Thoracic aorta (tissue), 2 donors: ENCODE results near the gene SHKBP1. TPM values are rescaled to one million over a fixed set of nuclear protein-coding genes. Genes with fewer than 3 reads are reported as not detected.

ENCODE experiments used
- ATAC-seq: fragments of 150-250 bp; one replicate; pipeline ENCODE4 v1.8.0; 2017; ENCODE audit warnings: low read depth; ENCODE audit not compliant: insufficient number of reproducible peaks, low FRiP score
- DNase-seq: peaks from one replicate; pipeline ENCODE4 v3.0.0-alpha.2; 2020; ENCODE audit warnings: low spot score
- H3K27ac ChIP-seq, 2 donors: fragments of 200-600 bp; sonication (generic); 1 replicate in 1 of 2; 2 replicates in 1 of 2; pipeline ENCODE4 v1.5.1; 2016; ENCODE audit warnings: mild to moderate bottlenecking in 2 of 2, moderate library complexity in 2 of 2
- H3K27me3 ChIP-seq: fragments of 200-600 bp; sonication (generic); replicated peaks from 2 replicates; pipeline ENCODE4 v1.6.0; 2016; ENCODE audit warnings: mild to moderate bottlenecking; ENCODE audit not compliant: insufficient read depth
- H3K36me3 ChIP-seq: fragments of 200-600 bp; sonication (generic); one replicate; pipeline ENCODE4 v1.5.1; 2016
- H3K4me1 ChIP-seq, 2 donors: fragments of 200-600 bp; sonication (generic); 1 replicate in 1 of 2; 2 replicates in 1 of 2; pipeline versions ENCODE4 v1.5.1 to v1.6.0; 2016; ENCODE audit warnings: low read depth in 2 of 2, mild to moderate bottlenecking in 1 of 2; ENCODE audit not compliant: control insufficient read depth in 1 of 2
- H3K4me3 ChIP-seq: fragments of 200-600 bp; sonication (generic); 2 replicates; pipeline ENCODE4 v1.5.1; 2016; ENCODE audit warnings: mild to moderate bottlenecking
- H3K9me3 ChIP-seq: fragments of 200-600 bp; sonication (generic); 2 replicates; pipeline ENCODE4 v1.5.1; 2016
- total RNA-seq, 2 donors: library from RNA; depleted of rRNA; stranded (reverse); fragments of >200 nt; gene quantifications; one replicate each; pipeline versions ENCODE4 v1.1.0 to v1.2.3, GENCODE V29; 2016
- TF ChIP-seq, protein P1 (sequence below): fragments of 200-600 bp; sonication (generic); IDR thresholded peaks from one replicate; pipeline ENCODE4 v1.5.1; 2019; ENCODE audit warnings: antibody characterized with exemption

Gene SHKBP1
- total RNA-seq, 2 donors from 2014 or later, result 36.0 to 78.4 TPM

DNA sequence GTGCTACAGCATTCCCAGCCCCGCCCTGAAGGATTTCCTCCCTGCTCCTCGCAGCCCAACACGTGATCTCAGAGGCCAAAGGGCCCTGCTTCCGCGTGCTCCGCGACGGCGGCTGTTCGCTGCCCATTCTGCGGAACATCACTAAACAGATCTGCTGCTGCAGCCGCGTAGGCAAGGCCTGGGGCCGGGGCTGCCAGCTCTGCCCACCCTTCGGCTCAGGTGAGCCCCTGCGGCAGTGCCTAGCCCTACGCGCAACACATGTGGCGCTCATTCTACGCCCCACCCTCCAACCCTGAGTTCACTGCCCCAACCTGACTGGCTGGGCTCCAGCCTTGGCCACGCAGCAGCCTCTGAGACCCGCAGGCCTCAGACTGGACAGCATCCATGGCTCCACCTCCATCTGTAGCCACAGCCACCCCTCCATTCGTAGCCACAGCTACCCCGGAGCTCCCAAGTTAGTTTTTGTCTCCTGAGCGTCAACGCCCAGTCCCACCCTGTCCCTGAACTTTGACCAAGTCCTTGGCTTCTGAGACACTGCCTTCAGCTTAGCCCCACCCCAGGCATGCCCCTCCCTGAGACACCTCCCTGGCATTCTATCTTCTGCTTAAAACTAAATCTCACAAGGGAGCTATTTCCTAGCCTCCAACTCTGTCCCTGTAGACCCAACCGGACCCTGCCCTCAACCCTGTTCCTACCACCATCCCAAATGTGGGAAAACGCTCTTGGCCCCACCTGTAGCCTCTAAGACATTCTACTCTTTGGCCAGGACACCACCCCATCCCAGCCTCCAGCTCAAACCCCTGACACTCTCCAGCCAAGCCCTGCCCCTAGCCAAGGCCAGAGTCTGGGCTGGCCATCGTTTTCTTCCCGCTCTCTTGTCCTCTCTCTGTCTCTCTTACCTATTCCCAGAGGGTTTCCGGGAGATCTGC, 30.9 kb downstream of the SHKBP1 start:
- Histone ChIP-seq H3K27ac (no peak overlapping the region), H3K27me3 (no peaks in the 10 kb centered on the region), H3K36me3 (no peaks in the 10 kb centered on the region), H3K4me3 (no peak overlapping the region), H3K4me1 (peaks cover 17 to 53% of the 10 kb centered on the region in 2 donors), H3K9me3 (no peaks in the 10 kb centered on the region)
- TF ChIP-seq, protein P1, sequence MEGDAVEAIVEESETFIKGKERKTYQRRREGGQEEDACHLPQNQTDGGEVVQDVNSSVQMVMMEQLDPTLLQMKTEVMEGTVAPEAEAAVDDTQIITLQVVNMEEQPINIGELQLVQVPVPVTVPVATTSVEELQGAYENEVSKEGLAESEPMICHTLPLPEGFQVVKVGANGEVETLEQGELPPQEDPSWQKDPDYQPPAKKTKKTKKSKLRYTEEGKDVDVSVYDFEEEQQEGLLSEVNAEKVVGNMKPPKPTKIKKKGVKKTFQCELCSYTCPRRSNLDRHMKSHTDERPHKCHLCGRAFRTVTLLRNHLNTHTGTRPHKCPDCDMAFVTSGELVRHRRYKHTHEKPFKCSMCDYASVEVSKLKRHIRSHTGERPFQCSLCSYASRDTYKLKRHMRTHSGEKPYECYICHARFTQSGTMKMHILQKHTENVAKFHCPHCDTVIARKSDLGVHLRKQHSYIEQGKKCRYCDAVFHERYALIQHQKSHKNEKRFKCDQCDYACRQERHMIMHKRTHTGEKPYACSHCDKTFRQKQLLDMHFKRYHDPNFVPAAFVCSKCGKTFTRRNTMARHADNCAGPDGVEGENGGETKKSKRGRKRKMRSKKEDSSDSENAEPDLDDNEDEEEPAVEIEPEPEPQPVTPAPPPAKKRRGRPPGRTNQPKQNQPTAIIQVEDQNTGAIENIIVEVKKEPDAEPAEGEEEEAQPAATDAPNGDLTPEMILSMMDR, result no peak
- no peak for ATAC-seq
- DNase-seq, result no peak

DNA sequence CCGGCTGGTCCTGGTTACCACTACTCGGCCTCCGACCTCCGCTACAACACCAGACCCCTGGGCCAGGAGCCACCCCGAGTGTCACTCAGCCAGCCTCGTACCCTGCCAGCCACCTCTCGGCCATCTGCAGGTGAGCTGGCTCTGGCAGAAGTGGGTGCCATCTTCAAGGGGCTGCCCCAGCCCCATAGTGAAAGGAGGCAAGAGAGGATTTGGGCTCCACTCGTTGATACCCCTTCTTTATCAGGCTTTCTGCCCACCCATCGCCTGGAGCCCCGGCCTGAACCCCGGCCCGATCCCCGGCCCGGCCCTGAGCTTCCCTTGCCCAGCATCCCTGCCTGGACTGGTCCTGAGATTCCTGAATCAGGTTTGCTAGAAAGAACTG, 31.6 kb downstream of the SHKBP1 start:
- ATAC-seq, result no peak
- Histone ChIP-seq H3K4me3 (no peak overlapping the region), H3K27me3 (no peaks in the 10 kb centered on the region), H3K36me3 (peaks cover 4% of the 10 kb centered on the region), H3K4me1 (peaks cover 11 to 47% of the 10 kb centered on the region in 2 donors), H3K9me3 (no peaks in the 10 kb centered on the region), H3K27ac (no peak overlapping the region)
- TF ChIP-seq, protein P1, result no peak
- DNase-seq, result no peak

DNA sequence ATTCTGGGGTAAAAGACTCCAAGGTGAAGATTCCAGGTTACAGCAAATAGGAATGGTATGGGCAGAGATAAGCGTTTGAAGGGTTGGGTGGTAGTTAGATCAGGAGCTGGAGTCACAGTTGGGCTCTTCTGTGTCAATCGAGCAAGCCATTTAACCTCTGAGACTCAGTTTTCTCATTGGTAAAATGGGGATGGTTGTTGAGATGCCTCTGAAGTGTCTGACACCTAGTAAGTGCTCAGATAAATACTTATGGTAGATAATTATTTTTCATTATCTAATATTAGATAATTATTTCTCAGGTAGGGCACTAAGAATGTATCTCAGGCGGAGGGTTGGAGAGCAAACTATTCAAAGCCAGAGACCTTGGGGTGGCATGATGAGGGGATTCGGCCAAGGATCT, 32.3 kb downstream of the SHKBP1 start:
- H3K4me1 ChIP-seq, result peaks cover 10 to 45% of the 10 kb centered on the region in 2 donors
- H3K36me3 ChIP-seq, result peaks cover 4% of the 10 kb centered on the region
- ATAC-seq (no peak), DNase-seq (no peak)
- H3K27ac ChIP-seq, result no peak overlapping the region
- TF ChIP-seq, protein P1, result no peak
- no peaks in the 10 kb centered on the region for H3K27me3 ChIP-seq
- H3K4me3 ChIP-seq, result no peak overlapping the region
- H3K9me3 ChIP-seq, result no peaks in the 10 kb centered on the region

DNA sequence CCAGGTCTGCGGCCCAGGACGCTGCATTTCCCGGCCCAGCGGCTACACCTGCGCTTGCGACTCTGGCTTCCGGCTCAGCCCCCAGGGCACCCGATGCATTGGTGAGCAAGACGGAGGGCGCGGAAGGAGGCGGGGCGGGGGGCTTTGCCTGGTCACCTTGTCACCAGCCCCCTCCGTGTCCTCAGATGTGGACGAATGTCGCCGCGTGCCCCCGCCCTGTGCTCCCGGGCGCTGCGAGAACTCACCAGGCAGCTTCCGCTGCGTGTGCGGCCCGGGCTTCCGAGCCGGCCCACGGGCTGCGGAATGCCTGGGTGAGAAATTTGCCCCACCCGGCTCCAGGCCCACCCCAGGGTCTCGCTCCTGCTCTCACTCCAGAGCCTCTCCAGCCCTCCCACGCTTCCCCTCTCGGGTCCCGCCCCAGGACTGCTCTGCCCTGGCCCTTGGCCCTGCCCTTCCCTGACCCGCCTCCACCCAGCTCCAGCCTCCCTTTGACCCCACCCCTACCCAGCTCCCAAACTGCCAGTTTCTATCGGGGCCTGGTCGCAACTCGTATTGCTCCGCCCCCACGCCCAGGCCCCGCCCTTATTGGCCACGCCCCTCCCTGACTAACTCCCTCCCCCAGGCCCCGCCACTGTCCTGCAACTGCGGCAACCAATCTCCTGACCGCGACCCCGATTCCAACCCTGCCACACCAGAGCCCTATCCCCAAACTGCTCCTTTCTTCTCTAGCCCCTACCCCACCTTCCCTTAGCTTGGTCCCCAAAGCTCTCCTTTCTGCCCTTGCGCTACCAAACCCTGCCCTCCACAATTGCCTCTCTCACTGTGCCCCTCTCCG, 33.1 kb downstream of the SHKBP1 start:
- peak overlapping the region; percentile 56 for H3K4me3 ChIP-seq
- peaks cover 4 to 37% of the 10 kb centered on the region in 2 donors for H3K4me1 ChIP-seq

More for the DNA sequence above, 33.1 kb downstream of the SHKBP1 start:
- H3K36me3 ChIP-seq, result peaks cover 9% of the 10 kb centered on the region
- TF ChIP-seq, protein P1, result no peak
- no peaks in the 10 kb centered on the region for H3K27me3 ChIP-seq
- H3K9me3 ChIP-seq, result no peaks in the 10 kb centered on the region
- no peak for ATAC-seq
- peak overlapping the region; percentile 37 to 70 for H3K27ac ChIP-seq
- peak; percentile 75 for DNase-seq
